PC-3 (cell line): Measurements from ENCODE around the gene COLGALT1.

Source experiments
- CTCF ChIP-seq: fragments of 300-600 bp; sonication (generic); conservative IDR thresholded peaks from 2 replicates; pipeline ENCODE4 v1.5.1; 2017; ENCODE audit warnings: antibody characterized with exemption, low read depth, mild to moderate bottlenecking, low read length
- EZH2 ChIP-seq: fragments of 300-600 bp; sonication (generic); IDR thresholded peaks from one replicate; pipeline ENCODE4 v1.6.1; 2017; ENCODE audit warnings: antibody characterized with exemption, mild to moderate bottlenecking, low read length; ENCODE audit not compliant: unreplicated experiment

DNA sequence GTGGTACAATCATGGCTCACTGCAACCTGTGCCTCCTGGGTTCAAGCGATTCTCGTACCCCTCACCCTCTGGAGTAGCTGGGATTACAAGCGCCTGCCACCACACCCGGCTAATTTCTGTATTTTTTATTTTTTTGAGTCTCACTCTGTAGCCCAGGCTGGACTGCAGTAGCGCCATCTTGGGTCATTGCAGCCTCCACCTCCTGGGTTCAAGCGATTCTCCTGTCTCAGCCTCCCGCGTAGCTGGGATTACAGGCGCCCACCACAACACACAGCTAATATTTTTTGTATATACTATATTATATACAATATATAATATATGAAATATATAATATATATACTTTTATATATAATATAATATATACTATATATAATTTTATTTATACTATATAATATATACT, 52.5 kb downstream of the COLGALT1 start:
- TF ChIP-seq CTCF (no peak), EZH2 (no peak)
